Stimulated activated CD4-positive, alpha-beta T cell treated with anti-CD3 and anti-CD28 coated beads, Interleukin-15, amount 100 ng/mL, for 1 hour (primary cell): Measurements from ENCODE around the gene DNAAF5.

ENCODE experiments used
- DNase-seq, 2 donors: peaks; one replicate each; pipeline ENCODE4 v3.0.0-alpha.2; 2020; ENCODE audit warnings: low read depth in 1 of 2, low spot score in 1 of 2

Gene DNAAF5

GRCh38 chr7:767580-767940 lies 41.1 kb downstream of the DNAAF5 start:
- DNase-seq, result no peak

- peak in 1 of 2 donors; percentile 16 for DNase-seq
Observed at GRCh38 chr7:767941-768731, 41.6 kb downstream of the DNAAF5 start.

GRCh38 chr7:768881-769504 lies 42.5 kb downstream of the DNAAF5 start:
- DNase-seq, result no peak

GRCh38 chr7:770336-770735 lies 43.8 kb downstream of the DNAAF5 start:
- DNase-seq, result no peak

- DNase-seq, result no peak
Observed at GRCh38 chr7:770741-771166, 44.3 kb downstream of the DNAAF5 start.

GRCh38 chr7:771234-772004 lies 44.9 kb downstream of the DNAAF5 start:
- no peak for DNase-seq

- no peak for DNase-seq
Observed at GRCh38 chr7:772005-772294, 45.5 kb downstream of the DNAAF5 start.

GRCh38 chr7:772392-772791 lies 45.9 kb downstream of the DNAAF5 start:
- no peak for DNase-seq

GRCh38 chr7:772861-773621 lies 46.5 kb downstream of the DNAAF5 start:
- no peak for DNase-seq

- no peak for DNase-seq
Observed at GRCh38 chr7:773622-773915, 47.1 kb downstream of the DNAAF5 start.

GRCh38 chr7:774161-775109 lies 47.9 kb downstream of the DNAAF5 start:
- DNase-seq, result peak; percentile 29 to 57

GRCh38 chr7:776381-776780 lies 49.9 kb downstream of the DNAAF5 start:
- DNase-seq, result no peak

GRCh38 chr7:776992-777727 lies 50.7 kb downstream of the DNAAF5 start:
- DNase-seq, result no peak

- no peak for DNase-seq
Observed at GRCh38 chr7:777728-778078, 51.2 kb downstream of the DNAAF5 start.

GRCh38 chr7:778271-778967 lies 51.9 kb downstream of the DNAAF5 start:
- DNase-seq, result no peak

- DNase-seq, result no peak
Observed at GRCh38 chr7:778968-779451, 52.5 kb downstream of the DNAAF5 start.

- no peak for DNase-seq
Observed at GRCh38 chr7:779480-779879, 53.0 kb downstream of the DNAAF5 start.

GRCh38 chr7:780081-780480 lies 53.6 kb downstream of the DNAAF5 start:
- no peak for DNase-seq

GRCh38 chr7:780516-780915 lies 54.0 kb downstream of the DNAAF5 start:
- no peak for DNase-seq
